Measurements from ENCODE around the gene SLC25A24.
"Not testable (repeated sequence)": the region's sequence is repeated elsewhere in the genome, so short reads cannot be mapped to it uniquely, and the experiment has no call there.

The SLC25A24 gene

GRCh38 chr1:108199781-108200686 is at the start of gene SLC25A24:
Gene SLC25A24 (minus strand): TSS chr1:108200343. CDS start chr1:108200138, 205 bp downstream.
- TF ChIP-seq SUZ12 (IDR thresholded peaks at IDR 0.05; ENCODE audit: extremely low read depth, insufficient read depth, insufficient read length) (no peak), ZNF274 (IDR thresholded peaks at IDR 0.05; ENCODE audit: low read depth, low read length) (no peak), YY1 (IDR thresholded peaks at IDR 0.05; ENCODE audit: insufficient read depth, insufficient read length) (no peak)
- H3K9me3 ChIP-seq (ENCODE audit: insufficient read depth, low read length) = no peaks in the 10 kb centered on the region
- no peaks in the 10 kb centered on the region for H3K27me3 ChIP-seq (ENCODE audit: insufficient read depth, insufficient read length)
- H3K4me3 ChIP-seq (ENCODE audit: insufficient read length, low read depth) = peak within 1 kb of the TSS; percentile 98
- H3K4me1 ChIP-seq (ENCODE audit: insufficient read depth, insufficient read length) = no peaks in the 10 kb centered on the region
- DNase-seq (ENCODE audit: low read depth, low spot score) = peak; percentile 70
- peaks cover 37% of the 10 kb centered on the region for H3K36me3 ChIP-seq (ENCODE audit: insufficient read depth, insufficient read length, low read length)
- H3K9ac ChIP-seq (ENCODE audit: insufficient read length, low read depth) = peak within 1 kb of the TSS; percentile 98

GRCh38 chr1:108243976-108244375 is 43.8 kb upstream of the SLC25A24 start, which contains the start of gene NBPF4:
Gene NBPF4 (minus strand): TSS chr1:108244076. CDS start chr1:108243761, 315 bp downstream.
- DNase-seq (ENCODE audit: low read depth, low spot score); H3K36me3 ChIP-seq (ENCODE audit: insufficient read depth, insufficient read length, low read length); H3K9me3 ChIP-seq (ENCODE audit: insufficient read depth, low read length); H3K4me1 ChIP-seq (ENCODE audit: insufficient read depth, insufficient read length); H3K9ac ChIP-seq (ENCODE audit: insufficient read length, low read depth); H3K27me3 ChIP-seq (ENCODE audit: insufficient read depth, insufficient read length); H3K4me3 ChIP-seq (ENCODE audit: insufficient read length, low read depth): not testable (repeated sequence)

GRCh38 chr1:108239426-108239825 is 39.3 kb upstream of the SLC25A24 start:
- H3K4me1 ChIP-seq (ENCODE audit: insufficient read depth, insufficient read length); DNase-seq (ENCODE audit: low read depth, low spot score); H3K27me3 ChIP-seq (ENCODE audit: insufficient read depth, insufficient read length); H3K4me3 ChIP-seq (ENCODE audit: insufficient read length, low read depth); H3K9me3 ChIP-seq (ENCODE audit: insufficient read depth, low read length); H3K9ac ChIP-seq (ENCODE audit: insufficient read length, low read depth); H3K36me3 ChIP-seq (ENCODE audit: insufficient read depth, insufficient read length, low read length): not testable (repeated sequence)

GRCh38 chr1:108235308-108235707 is 35.2 kb upstream of the SLC25A24 start:
- not testable (repeated sequence) for H3K36me3 ChIP-seq (ENCODE audit: insufficient read depth, insufficient read length, low read length); H3K9ac ChIP-seq (ENCODE audit: insufficient read length, low read depth); H3K4me3 ChIP-seq (ENCODE audit: insufficient read length, low read depth); DNase-seq (ENCODE audit: low read depth, low spot score); H3K4me1 ChIP-seq (ENCODE audit: insufficient read depth, insufficient read length); H3K27me3 ChIP-seq (ENCODE audit: insufficient read depth, insufficient read length); H3K9me3 ChIP-seq (ENCODE audit: insufficient read depth, low read length)

GRCh38 chr1:108232183-108232582 is 32.0 kb upstream of the SLC25A24 start:
- H3K27me3 ChIP-seq (ENCODE audit: insufficient read depth, insufficient read length); DNase-seq (ENCODE audit: low read depth, low spot score); H3K9ac ChIP-seq (ENCODE audit: insufficient read length, low read depth); H3K4me3 ChIP-seq (ENCODE audit: insufficient read length, low read depth); H3K9me3 ChIP-seq (ENCODE audit: insufficient read depth, low read length); H3K36me3 ChIP-seq (ENCODE audit: insufficient read depth, insufficient read length, low read length); H3K4me1 ChIP-seq (ENCODE audit: insufficient read depth, insufficient read length): not testable (repeated sequence)

GRCh38 chr1:108229976-108230375 is 29.8 kb upstream of the SLC25A24 start:
- DNase-seq (ENCODE audit: low read depth, low spot score); H3K4me3 ChIP-seq (ENCODE audit: insufficient read length, low read depth); H3K9ac ChIP-seq (ENCODE audit: insufficient read length, low read depth); H3K27me3 ChIP-seq (ENCODE audit: insufficient read depth, insufficient read length); H3K4me1 ChIP-seq (ENCODE audit: insufficient read depth, insufficient read length); H3K36me3 ChIP-seq (ENCODE audit: insufficient read depth, insufficient read length, low read length); H3K9me3 ChIP-seq (ENCODE audit: insufficient read depth, low read length): not testable (repeated sequence)

GRCh38 chr1:108227772-108228171 is 27.6 kb upstream of the SLC25A24 start:
- H3K27me3 ChIP-seq (ENCODE audit: insufficient read depth, insufficient read length); H3K4me3 ChIP-seq (ENCODE audit: insufficient read length, low read depth); DNase-seq (ENCODE audit: low read depth, low spot score); H3K9me3 ChIP-seq (ENCODE audit: insufficient read depth, low read length); H3K36me3 ChIP-seq (ENCODE audit: insufficient read depth, insufficient read length, low read length); H3K4me1 ChIP-seq (ENCODE audit: insufficient read depth, insufficient read length); H3K9ac ChIP-seq (ENCODE audit: insufficient read length, low read depth): not testable (repeated sequence)

- DNase-seq (ENCODE audit: low read depth, low spot score); H3K27me3 ChIP-seq (ENCODE audit: insufficient read depth, insufficient read length); H3K36me3 ChIP-seq (ENCODE audit: insufficient read depth, insufficient read length, low read length); H3K4me3 ChIP-seq (ENCODE audit: insufficient read length, low read depth); H3K4me1 ChIP-seq (ENCODE audit: insufficient read depth, insufficient read length); H3K9ac ChIP-seq (ENCODE audit: insufficient read length, low read depth); H3K9me3 ChIP-seq (ENCODE audit: insufficient read depth, low read length): not testable (repeated sequence)
These were observed 26.7 kb upstream of the SLC25A24 start for GRCh38 chr1:108226855-108227254.

GRCh38 chr1:108223226-108223625 is 23.1 kb upstream of the SLC25A24 start:
- H3K9me3 ChIP-seq (ENCODE audit: insufficient read depth, low read length); H3K9ac ChIP-seq (ENCODE audit: insufficient read length, low read depth); H3K4me3 ChIP-seq (ENCODE audit: insufficient read length, low read depth); DNase-seq (ENCODE audit: low read depth, low spot score); H3K4me1 ChIP-seq (ENCODE audit: insufficient read depth, insufficient read length); H3K27me3 ChIP-seq (ENCODE audit: insufficient read depth, insufficient read length); H3K36me3 ChIP-seq (ENCODE audit: insufficient read depth, insufficient read length, low read length): not testable (repeated sequence)

GRCh38 chr1:108217515-108218174 is 17.5 kb upstream of the SLC25A24 start:
- DNase-seq (ENCODE audit: low read depth, low spot score); H3K27me3 ChIP-seq (ENCODE audit: insufficient read depth, insufficient read length); H3K36me3 ChIP-seq (ENCODE audit: insufficient read depth, insufficient read length, low read length); H3K9ac ChIP-seq (ENCODE audit: insufficient read length, low read depth); H3K4me1 ChIP-seq (ENCODE audit: insufficient read depth, insufficient read length); H3K9me3 ChIP-seq (ENCODE audit: insufficient read depth, low read length); H3K4me3 ChIP-seq (ENCODE audit: insufficient read length, low read depth): not testable (repeated sequence)

- not testable (repeated sequence) for H3K4me3 ChIP-seq (ENCODE audit: insufficient read length, low read depth); H3K4me1 ChIP-seq (ENCODE audit: insufficient read depth, insufficient read length); H3K36me3 ChIP-seq (ENCODE audit: insufficient read depth, insufficient read length, low read length); H3K9ac ChIP-seq (ENCODE audit: insufficient read length, low read depth); H3K27me3 ChIP-seq (ENCODE audit: insufficient read depth, insufficient read length); DNase-seq (ENCODE audit: low read depth, low spot score); H3K9me3 ChIP-seq (ENCODE audit: insufficient read depth, low read length)
These were observed 16.9 kb upstream of the SLC25A24 start for GRCh38 chr1:108217007-108217406.

Measured in NT2/D1 (cell line).